ENCODE data around the gene QRFP. TPM values are rescaled to one million over a fixed set of nuclear protein-coding genes. Genes with fewer than 3 reads are reported as not detected.

Gene QRFP
- polyA plus RNA-seq, 1 of the 3 experiments (the other 2 are of a cell fraction), result not detected

DNA sequence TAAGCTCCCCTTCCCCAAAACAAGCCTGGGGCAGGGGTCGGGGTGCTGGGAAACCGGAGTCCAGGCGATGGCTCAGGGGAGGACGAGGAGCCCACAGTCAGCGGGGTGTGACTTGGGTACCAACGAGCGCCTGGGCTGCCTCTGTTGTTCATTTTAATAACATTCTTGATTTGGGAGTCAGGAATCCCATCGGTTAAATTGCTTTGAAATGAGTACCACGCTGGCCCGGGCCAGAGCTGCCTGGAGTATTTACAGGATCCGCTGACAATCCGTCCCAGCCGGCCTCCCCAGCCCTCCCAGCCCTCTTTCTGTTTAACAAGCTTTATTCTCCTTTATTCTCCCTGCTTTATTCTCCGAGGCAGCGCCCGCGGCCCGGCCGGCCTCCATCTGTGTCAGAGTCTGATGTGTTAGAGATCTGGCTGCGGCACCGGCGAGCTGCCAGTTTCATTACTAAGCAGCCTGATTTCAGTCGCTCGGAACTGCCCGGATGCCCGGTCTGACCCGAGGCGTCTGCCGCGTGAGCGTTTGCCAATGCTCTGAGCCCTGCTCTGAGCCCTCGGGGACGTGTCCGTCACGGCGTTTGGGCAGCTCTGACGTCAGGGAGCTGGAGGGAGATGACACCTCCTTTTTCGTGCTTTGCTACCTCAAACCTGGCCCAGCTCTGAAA is 16.5 kb upstream of the QRFP start:
- Histone ChIP-seq H3K27ac (ENCODE audit: low read depth in 2 of 2, low read length in 1 of 2) (no peak overlapping the region), H3K4me3 (ENCODE audit: low read depth in 2 of 2, low read length in 1 of 2) (no peak overlapping the region), H3K9me2 (no peaks in the 10 kb centered on the region), H3K36me3 (replicated peaks in 1 of 2; ENCODE audit: control insufficient read depth in 1 of 2, insufficient read depth in 2 of 2, low read length in 1 of 2) (no peaks in the 10 kb centered on the region), H3K9ac (no peak overlapping the region), H3K4me2 (no peak overlapping the region), H3F3A (replicated peaks; ENCODE audit: insufficient read depth) (no peaks in the 10 kb centered on the region), H3K27me3 (ENCODE audit: insufficient read depth) (no peaks in the 10 kb centered on the region), H3K4me1 (ENCODE audit: control insufficient read depth in 1 of 2, insufficient read depth in 2 of 2, low read depth in 1 of 2, low read length in 1 of 2) (peaks cover 0 to 3% of the 10 kb centered on the region in 2 experiments; a peak in 1 of 4 replicates), H3K9me3 (no peaks in the 10 kb centered on the region), H2AFZ (ENCODE audit: low read depth) (no peak overlapping the region), H3K79me2 (ENCODE audit: insufficient read depth) (no peaks in the 10 kb centered on the region), H4K20me1 (ENCODE audit: insufficient read depth) (no peaks in the 10 kb centered on the region)
- ChIA-PET CTCF (interaction anchor here (0.5 to 2.4 kb wide), 4 partner anchors 47 to 85 kb away, joined by 3 to 11 read pairs (median 5); no protein-coding TSS in a partner anchor), POLR2A (no interaction called here)
- TF ChIP-seq YY1 (IDR thresholded peaks at IDR 0.05; ENCODE audit: low read depth) (no peak), POLR2AphosphoS5 (IDR thresholded peaks at IDR 0.05; ENCODE audit: low read depth, low read length) (no peak), RCOR1 (IDR thresholded peaks at IDR 0.05; ENCODE audit: low read length) (no peak), SMC3 (IDR thresholded peaks at IDR 0.05; ENCODE audit: low read depth, low read length) (no peak), CHD2 (IDR thresholded peaks at IDR 0.05; ENCODE audit: low read length, partially characterized antibody) (no peak), GATA2 (CRISPR knock-in tag; IDR thresholded peaks at IDR 0.05) (no peak), TCF12 (IDR thresholded peaks at IDR 0.05) (no peak), FOXM1 (IDR thresholded peaks at IDR 0.05; ENCODE audit: low read depth) (no peak), RFX5 (IDR thresholded peaks at IDR 0.05; ENCODE audit: low read length) (no peak), NRF1 (IDR thresholded peaks at IDR 0.05; ENCODE audit: low read depth, low read length) (no peak), TAF1 (IDR thresholded peaks at IDR 0.05; ENCODE audit: borderline replicate concordance, low read depth, low read length) (no peak), TEAD4 (IDR thresholded peaks at IDR 0.05; ENCODE audit: borderline replicate concordance, insufficient read depth) (no peak), FOSL2 (IDR thresholded peaks at IDR 0.05; ENCODE audit: borderline replicate concordance, low read depth) (no peak), EP300 (IDR thresholded peaks at IDR 0.05; ENCODE audit: borderline replicate concordance in 1 of 2, low read depth in 1 of 2, low read length in 1 of 2) (no peak), NFIC (IDR thresholded peaks at IDR 0.05; ENCODE audit: borderline replicate concordance) (no peak), RAD21 (IDR thresholded peaks at IDR 0.05; ENCODE audit: low read length) (no peak)
- TF ChIP-seq, protein P1, sequence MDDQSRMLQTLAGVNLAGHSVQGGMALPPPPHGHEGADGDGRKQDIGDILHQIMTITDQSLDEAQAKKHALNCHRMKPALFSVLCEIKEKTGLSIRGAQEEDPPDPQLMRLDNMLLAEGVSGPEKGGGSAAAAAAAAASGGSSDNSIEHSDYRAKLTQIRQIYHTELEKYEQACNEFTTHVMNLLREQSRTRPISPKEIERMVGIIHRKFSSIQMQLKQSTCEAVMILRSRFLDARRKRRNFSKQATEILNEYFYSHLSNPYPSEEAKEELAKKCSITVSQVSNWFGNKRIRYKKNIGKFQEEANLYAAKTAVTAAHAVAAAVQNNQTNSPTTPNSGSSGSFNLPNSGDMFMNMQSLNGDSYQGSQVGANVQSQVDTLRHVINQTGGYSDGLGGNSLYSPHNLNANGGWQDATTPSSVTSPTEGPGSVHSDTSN (IDR thresholded peaks at IDR 0.05), result no peak
- TF ChIP-seq, protein P2, sequence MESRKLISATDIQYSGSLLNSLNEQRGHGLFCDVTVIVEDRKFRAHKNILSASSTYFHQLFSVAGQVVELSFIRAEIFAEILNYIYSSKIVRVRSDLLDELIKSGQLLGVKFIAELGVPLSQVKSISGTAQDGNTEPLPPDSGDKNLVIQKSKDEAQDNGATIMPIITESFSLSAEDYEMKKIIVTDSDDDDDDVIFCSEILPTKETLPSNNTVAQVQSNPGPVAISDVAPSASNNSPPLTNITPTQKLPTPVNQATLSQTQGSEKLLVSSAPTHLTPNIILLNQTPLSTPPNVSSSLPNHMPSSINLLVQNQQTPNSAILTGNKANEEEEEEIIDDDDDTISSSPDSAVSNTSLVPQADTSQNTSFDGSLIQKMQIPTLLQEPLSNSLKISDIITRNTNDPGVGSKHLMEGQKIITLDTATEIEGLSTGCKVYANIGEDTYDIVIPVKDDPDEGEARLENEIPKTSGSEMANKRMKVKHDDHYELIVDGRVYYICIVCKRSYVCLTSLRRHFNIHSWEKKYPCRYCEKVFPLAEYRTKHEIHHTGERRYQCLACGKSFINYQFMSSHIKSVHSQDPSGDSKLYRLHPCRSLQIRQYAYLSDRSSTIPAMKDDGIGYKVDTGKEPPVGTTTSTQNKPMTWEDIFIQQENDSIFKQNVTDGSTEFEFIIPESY (IDR thresholded peaks at IDR 0.05; ENCODE audit: borderline replicate concordance, low read depth), result no peak
- TF ChIP-seq, protein P3, sequence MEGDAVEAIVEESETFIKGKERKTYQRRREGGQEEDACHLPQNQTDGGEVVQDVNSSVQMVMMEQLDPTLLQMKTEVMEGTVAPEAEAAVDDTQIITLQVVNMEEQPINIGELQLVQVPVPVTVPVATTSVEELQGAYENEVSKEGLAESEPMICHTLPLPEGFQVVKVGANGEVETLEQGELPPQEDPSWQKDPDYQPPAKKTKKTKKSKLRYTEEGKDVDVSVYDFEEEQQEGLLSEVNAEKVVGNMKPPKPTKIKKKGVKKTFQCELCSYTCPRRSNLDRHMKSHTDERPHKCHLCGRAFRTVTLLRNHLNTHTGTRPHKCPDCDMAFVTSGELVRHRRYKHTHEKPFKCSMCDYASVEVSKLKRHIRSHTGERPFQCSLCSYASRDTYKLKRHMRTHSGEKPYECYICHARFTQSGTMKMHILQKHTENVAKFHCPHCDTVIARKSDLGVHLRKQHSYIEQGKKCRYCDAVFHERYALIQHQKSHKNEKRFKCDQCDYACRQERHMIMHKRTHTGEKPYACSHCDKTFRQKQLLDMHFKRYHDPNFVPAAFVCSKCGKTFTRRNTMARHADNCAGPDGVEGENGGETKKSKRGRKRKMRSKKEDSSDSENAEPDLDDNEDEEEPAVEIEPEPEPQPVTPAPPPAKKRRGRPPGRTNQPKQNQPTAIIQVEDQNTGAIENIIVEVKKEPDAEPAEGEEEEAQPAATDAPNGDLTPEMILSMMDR (IDR thresholded peaks at IDR 0.05), result no peak
- TF ChIP-seq, protein P4, sequence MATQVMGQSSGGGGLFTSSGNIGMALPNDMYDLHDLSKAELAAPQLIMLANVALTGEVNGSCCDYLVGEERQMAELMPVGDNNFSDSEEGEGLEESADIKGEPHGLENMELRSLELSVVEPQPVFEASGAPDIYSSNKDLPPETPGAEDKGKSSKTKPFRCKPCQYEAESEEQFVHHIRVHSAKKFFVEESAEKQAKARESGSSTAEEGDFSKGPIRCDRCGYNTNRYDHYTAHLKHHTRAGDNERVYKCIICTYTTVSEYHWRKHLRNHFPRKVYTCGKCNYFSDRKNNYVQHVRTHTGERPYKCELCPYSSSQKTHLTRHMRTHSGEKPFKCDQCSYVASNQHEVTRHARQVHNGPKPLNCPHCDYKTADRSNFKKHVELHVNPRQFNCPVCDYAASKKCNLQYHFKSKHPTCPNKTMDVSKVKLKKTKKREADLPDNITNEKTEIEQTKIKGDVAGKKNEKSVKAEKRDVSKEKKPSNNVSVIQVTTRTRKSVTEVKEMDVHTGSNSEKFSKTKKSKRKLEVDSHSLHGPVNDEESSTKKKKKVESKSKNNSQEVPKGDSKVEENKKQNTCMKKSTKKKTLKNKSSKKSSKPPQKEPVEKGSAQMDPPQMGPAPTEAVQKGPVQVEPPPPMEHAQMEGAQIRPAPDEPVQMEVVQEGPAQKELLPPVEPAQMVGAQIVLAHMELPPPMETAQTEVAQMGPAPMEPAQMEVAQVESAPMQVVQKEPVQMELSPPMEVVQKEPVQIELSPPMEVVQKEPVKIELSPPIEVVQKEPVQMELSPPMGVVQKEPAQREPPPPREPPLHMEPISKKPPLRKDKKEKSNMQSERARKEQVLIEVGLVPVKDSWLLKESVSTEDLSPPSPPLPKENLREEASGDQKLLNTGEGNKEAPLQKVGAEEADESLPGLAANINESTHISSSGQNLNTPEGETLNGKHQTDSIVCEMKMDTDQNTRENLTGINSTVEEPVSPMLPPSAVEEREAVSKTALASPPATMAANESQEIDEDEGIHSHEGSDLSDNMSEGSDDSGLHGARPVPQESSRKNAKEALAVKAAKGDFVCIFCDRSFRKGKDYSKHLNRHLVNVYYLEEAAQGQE (IDR thresholded peaks at IDR 0.05; ENCODE audit: low read depth, low read length), result no peak
- WGBS (ENCODE audit: low lambda C conversion rate), result 90% methylated on average over 22 of the region's 38 CpGs
- DNase-seq, result no peak

Data from SK-N-SH (cell line).